Activated T-helper 1 cell treated with anti-CD3 and anti-CD28 coated beads, Interleukin-2, amount 50 U/mL, for 16 hours (primary cell): ENCODE measurements around the gene CCDC85B.

Experiments
- DNase-seq, 2 donors: peaks; one replicate each; pipeline ENCODE4 v3.0.0-alpha.2; 2020; ENCODE audit warnings: low read depth in 1 of 2, low spot score in 1 of 2

CCDC85B gene

GRCh38 chr11:65868076-65868667 lies 22.3 kb upstream of the CCDC85B start:
- no peak for DNase-seq

GRCh38 chr11:65868907-65869306 lies 21.6 kb upstream of the CCDC85B start:
- DNase-seq: no peak

- no peak for DNase-seq
Observed at GRCh38 chr11:65869643-65870306, 20.7 kb upstream of the CCDC85B start.

- DNase-seq: no peak
Observed at GRCh38 chr11:65870307-65870658, 20.2 kb upstream of the CCDC85B start.

- no peak for DNase-seq
Observed at GRCh38 chr11:65870706-65871681, 19.5 kb upstream of the CCDC85B start.

- no peak for DNase-seq
Observed at GRCh38 chr11:65871811-65872548, 18.5 kb upstream of the CCDC85B start.

- no peak for DNase-seq
Observed at GRCh38 chr11:65872586-65873317, 17.7 kb upstream of the CCDC85B start, which contains the start of gene EFEMP2. EFEMP2 (minus strand) TSS chr11:65872800; CDS start chr11:65872354, 446 bp downstream.

- DNase-seq: peak; percentile 93 to 95
Observed at GRCh38 chr11:65873318-65874156, 16.9 kb upstream of the CCDC85B start.

GRCh38 chr11:65879617-65880016 lies 10.9 kb upstream of the CCDC85B start, which contains the start of gene CTSW:
CTSW (plus strand) TSS chr11:65879837; CDS start chr11:65879855, 18 bp downstream.
- no peak for DNase-seq

- DNase-seq: no peak
Observed at GRCh38 chr11:65880027-65880426, 10.4 kb upstream of the CCDC85B start.

- DNase-seq: no peak
Observed at GRCh38 chr11:65880844-65881421, 9.5 kb upstream of the CCDC85B start.

GRCh38 chr11:65882120-65883057 lies 8.1 kb upstream of the CCDC85B start:
- no peak for DNase-seq

GRCh38 chr11:65883058-65883761 lies 7.3 kb upstream of the CCDC85B start:
- DNase-seq: no peak

- no peak for DNase-seq
Observed at GRCh38 chr11:65883786-65884715, 6.4 kb upstream of the CCDC85B start.

GRCh38 chr11:65884716-65885092 lies 5.8 kb upstream of the CCDC85B start:
- DNase-seq: peak; percentile 69 to 72

- no peak for DNase-seq
Observed at GRCh38 chr11:65885231-65885630, 5.2 kb upstream of the CCDC85B start.
